ENCODE results near the gene SPAAR. TPM values are rescaled to one million over a fixed set of nuclear protein-coding genes. Genes with fewer than 3 reads are reported as not detected.

Gene SPAAR, protein sequence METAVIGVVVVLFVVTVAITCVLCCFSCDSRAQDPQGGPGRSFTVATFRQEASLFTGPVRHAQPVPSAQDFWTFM
- 3.4 and 5.8 TPM in 2 replicates for total RNA-seq

DNA sequence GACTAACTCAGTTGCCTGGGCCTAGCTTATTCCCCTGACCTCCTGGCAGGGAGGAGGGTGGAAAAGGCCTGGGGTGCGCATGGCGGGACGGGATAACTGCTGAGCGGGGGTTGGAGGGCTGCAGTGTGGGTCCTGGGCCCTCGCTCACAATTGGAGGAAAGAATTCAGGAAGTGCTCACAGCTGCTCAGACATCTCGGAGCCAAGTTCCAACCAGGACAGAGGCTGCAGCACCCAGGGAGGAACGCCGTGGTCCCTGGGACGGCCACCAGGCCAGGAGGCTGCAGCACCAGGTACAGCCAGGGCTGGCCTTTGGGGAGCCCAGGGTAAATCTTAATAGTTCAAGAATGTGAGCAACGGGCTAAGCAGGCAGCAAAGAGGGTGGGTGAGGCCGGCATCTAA is at the start of gene SPAAR:
Gene SPAAR, plus strand, starts transcription at position 217 of the 400 bp plus-strand sequence. CDS start 974 bp downstream, outside the sequence.

DNA sequence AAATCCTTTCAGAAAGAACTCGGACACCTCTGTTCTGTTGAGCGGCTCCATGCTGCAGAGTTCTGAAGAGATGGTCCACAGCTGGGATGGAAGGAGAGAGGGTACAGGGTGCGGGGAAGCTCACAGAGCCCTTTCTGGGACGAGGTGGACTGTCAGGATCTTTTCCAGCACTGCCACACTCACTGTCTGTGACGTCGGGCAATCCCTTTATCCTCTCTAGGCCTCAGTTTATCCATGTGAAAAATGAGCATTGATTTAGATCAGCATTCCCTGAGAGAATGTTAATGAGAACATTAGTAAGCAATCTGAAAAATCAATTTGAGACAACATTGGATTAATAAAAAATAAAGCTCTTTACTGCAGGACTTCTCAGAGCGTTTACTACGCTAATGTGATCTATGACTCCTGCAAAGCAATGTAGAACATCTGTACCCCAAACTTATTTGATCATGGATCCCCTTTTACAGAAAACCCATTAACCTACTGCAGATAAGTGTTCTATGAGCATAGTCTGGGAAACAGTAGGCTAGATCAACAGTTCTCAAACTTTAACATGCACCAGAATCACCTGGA is 38.9 kb upstream of the SPAAR start, which contains the start of gene OR13J1:
Gene OR13J1, minus strand, starts transcription at position 51 of the 573 bp plus-strand sequence. Its CDS starts 0 bp downstream, at position 51.

DNA sequence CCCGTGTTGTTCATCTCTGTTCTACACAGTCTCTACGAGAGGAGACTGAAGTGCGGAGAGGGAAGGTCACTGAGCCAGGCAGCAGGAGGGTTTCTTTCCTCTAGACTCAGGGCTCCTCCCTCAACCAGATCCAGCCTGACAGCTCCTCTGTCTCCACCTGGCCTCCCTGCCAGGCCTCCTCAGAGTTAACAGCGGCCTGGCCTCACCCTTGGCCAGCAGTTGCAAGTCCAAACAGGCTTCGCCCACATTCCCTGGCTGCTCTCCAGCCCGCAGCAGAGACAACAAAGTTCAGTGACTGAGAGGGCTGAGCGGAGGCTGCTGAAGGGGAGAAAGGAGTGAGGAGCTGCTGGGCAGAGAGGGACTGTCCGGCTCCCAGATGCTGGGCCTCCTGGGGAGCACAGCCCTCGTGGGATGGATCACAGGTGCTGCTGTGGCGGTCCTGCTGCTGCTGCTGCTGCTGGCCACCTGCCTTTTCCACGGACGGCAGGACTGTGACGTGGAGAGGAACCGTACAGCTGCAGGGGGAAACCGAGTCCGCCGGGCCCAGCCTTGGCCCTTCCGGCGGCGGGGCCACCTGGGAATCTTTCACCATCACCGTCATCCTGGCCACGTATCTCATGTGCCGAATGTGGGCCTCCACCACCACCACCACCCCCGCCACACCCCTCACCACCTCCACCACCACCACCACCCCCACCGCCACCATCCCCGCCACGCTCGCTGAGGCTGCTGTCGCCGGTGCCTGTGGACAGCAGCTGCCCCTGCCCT is 3.2 kb upstream of the SPAAR start, which contains the start of gene HRCT1:
Gene HRCT1, plus strand, starts transcription at position 291 of the 768 bp plus-strand sequence. Its CDS starts 86 bp downstream, at position 377.

DNA sequence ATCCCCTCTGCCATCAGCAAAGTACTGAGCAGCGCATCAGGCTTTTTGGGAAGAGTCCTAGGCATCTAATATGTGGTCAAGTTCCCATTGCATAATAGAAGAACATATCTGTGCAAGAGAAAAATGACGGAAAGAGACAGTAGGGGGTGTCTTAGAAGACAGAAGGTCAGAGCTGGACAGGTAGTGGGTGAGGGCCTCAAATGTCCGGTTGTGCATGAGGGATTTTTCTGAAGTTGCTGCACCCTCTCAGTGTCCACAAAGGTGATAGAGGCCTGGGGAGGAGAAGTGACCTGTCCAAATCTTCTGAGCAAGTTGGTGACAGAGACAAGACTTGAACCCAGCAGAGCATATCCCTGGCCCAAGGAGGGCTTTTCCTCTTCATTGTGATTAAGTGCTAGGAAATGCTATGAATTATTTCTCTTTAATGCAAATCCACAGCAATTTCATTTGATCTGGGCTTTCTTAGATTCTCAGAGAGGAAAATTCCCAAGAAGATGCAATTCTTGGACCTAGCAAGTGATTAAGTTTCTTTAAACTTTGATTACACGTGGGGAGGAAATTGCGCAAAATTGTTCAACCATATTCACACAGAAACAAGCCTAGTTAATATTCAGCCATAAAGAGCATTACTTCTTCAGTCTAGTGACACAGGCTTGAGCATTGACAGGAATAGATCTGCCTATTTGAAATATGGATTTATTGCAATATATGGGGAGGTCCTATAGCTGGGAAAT is 49.0 kb downstream of the SPAAR start, which contains the start of gene OR2S2:
Gene OR2S2, minus strand, starts transcription at position 51 of the 734 bp plus-strand sequence. CDS start 56 bp downstream, outside the sequence.

Other genes starting within 250 kb of the SPAAR start
- gene ARHGEF39, start 244.3 kb upstream of the SPAAR start, total RNA-seq = 0.65 and 1.5 TPM in 2 replicates
- gene CA9, start 235.6 kb upstream of the SPAAR start, total RNA-seq = not detected in 2 replicates
- 17.1 and 24.1 TPM in 2 replicates for gene TPM2, start 219.6 kb upstream of the SPAAR start, total RNA-seq
- gene TLN1, start 177.3 kb upstream of the SPAAR start, total RNA-seq = 184 and 408 TPM in 2 replicates
- gene CREB3, start 176.8 kb upstream of the SPAAR start, total RNA-seq = 39.2 and 57.3 TPM in 2 replicates
- gene GBA2, start 160.3 kb upstream of the SPAAR start, total RNA-seq = 50.3 and 121 TPM in 2 replicates
- gene RGP1, start 160.2 kb upstream of the SPAAR start, total RNA-seq = 8.6 and 12.1 TPM in 2 replicates
- gene MSMP, start 155.2 kb upstream of the SPAAR start, total RNA-seq = 6.2 and 90.9 TPM in 2 replicates
- gene NPR2, start 117.9 kb upstream of the SPAAR start, total RNA-seq = 3.2 and 4.1 TPM in 2 replicates
- 0.32 TPM in 1 of 2 replicates, not detected in the other for gene SPAG8, start 97.2 kb upstream of the SPAAR start, total RNA-seq
- gene HINT2, start 94.4 kb upstream of the SPAAR start, total RNA-seq = 7.1 and 25.1 TPM in 2 replicates
- not detected in 2 replicates for gene FAM221B, start 80.8 kb upstream of the SPAAR start, total RNA-seq
- gene TMEM8B, start 80.3 kb upstream of the SPAAR start, total RNA-seq = 0.16 and 0.57 TPM in 2 replicates
- gene OR13J1, start 39.1 kb upstream of the SPAAR start, total RNA-seq = not detected in 2 replicates
- gene HRCT1, start 3.3 kb upstream of the SPAAR start, total RNA-seq = 0.32 and 3.5 TPM in 2 replicates
- gene OR2S2, start 48.7 kb downstream of the SPAAR start, total RNA-seq = 0.06 TPM in 1 of 2 replicates, not detected in the other
- gene RECK, start 127.4 kb downstream of the SPAAR start, total RNA-seq = 5.5 and 40.2 TPM in 2 replicates
- gene GLIPR2, start 227.2 kb downstream of the SPAAR start, total RNA-seq = 4.9 and 44.4 TPM in 2 replicates